Progenitor cell of endocrine pancreas (in vitro differentiated cells): ENCODE measurements around the gene FLRT1. TPM values are rescaled to one million over a fixed set of nuclear protein-coding genes. Genes with fewer than 3 reads are reported as not detected.

Experiments
- DNase-seq: peaks from one replicate; pipeline ENCODE4 v3.0.0; 2021; ENCODE audit warnings: low spot score; ENCODE audit not compliant: unreplicated experiment
- H3K27ac Mint-ChIP-seq: 2 replicates; pipeline ENCODE4 v1.8.0; 2021; ENCODE audit warnings: mild to moderate bottlenecking, moderate library complexity, mixed read lengths
- H3K27me3 Mint-ChIP-seq: 2 replicates; pipeline ENCODE4 v1.8.0; 2021; ENCODE audit warnings: mixed read lengths
- H3K36me3 Mint-ChIP-seq: 2 replicates; pipeline ENCODE4 v1.8.0; 2022; ENCODE audit warnings: mixed read lengths; ENCODE audit not compliant: insufficient read depth
- H3K4me1 Mint-ChIP-seq: 2 replicates; pipeline ENCODE4 v1.8.0; 2021; ENCODE audit warnings: low read depth, mixed read lengths
- H3K4me3 Mint-ChIP-seq: 2 replicates; pipeline ENCODE4 v1.8.0; 2021; ENCODE audit warnings: low read depth, mild to moderate bottlenecking, moderate library complexity, mixed read lengths
- H3K9me3 Mint-ChIP-seq: 2 replicates; pipeline ENCODE4 v1.8.0; 2021; ENCODE audit warnings: low read depth, mixed read lengths
- CTCF ChIP-seq: fragments of 200-600 bp; sonication (generic); IDR thresholded peaks from one replicate; pipeline ENCODE4 v1.5.0; 2021; ENCODE audit warnings: antibody characterized with exemption, mild to moderate bottlenecking; ENCODE audit not compliant: unreplicated experiment
- total RNA-seq: library from RNA; stranded (reverse); gene quantifications from 2 replicates; pipeline ENCODE4 v1.2.1, GENCODE V29; 2021

FLRT1 gene
- total RNA-seq, 1 donor from 2014 or later = 0.17 TPM

- Mint-ChIP-seq H3K27ac (no peak overlapping the region), H3K4me3 (no peak overlapping the region), H3K9me3 (no peaks in the 10 kb centered on the region), H3K36me3 (peaks cover 39% of the 10 kb centered on the region), H3K4me1 (no peaks in the 10 kb centered on the region), H3K27me3 (peaks cover under 1% of the 10 kb centered on the region)
- no peak for TF ChIP-seq CTCF
- no peak for DNase-seq
Observed at GRCh38 chr11:63993100-63993499, 42.6 kb upstream of the FLRT1 start.

- H3K4me3 Mint-ChIP-seq = no peak overlapping the region
- no peak for TF ChIP-seq CTCF
- no peak for DNase-seq
Observed at GRCh38 chr11:63993993-63994392, 41.7 kb upstream of the FLRT1 start.

GRCh38 chr11:63996512-63996911 lies 39.2 kb upstream of the FLRT1 start:
- DNase-seq = peak; percentile 10
- peaks cover 10% of the 10 kb centered on the region for H3K27me3 Mint-ChIP-seq
- no peaks in the 10 kb centered on the region for H3K9me3 Mint-ChIP-seq
- H3K4me3 Mint-ChIP-seq = no peak overlapping the region
- peaks cover 27% of the 10 kb centered on the region for H3K36me3 Mint-ChIP-seq
- H3K27ac Mint-ChIP-seq = no peak overlapping the region
- H3K4me1 Mint-ChIP-seq = peaks cover 1% of the 10 kb centered on the region
- no peak for TF ChIP-seq CTCF

More at GRCh38 chr11:63993993-63994392, 41.7 kb upstream of the FLRT1 start:
- Mint-ChIP-seq H3K27ac (no peak overlapping the region), H3K36me3 (peaks cover 37% of the 10 kb centered on the region), H3K27me3 (peaks cover 4% of the 10 kb centered on the region), H3K4me1 (peaks cover 1% of the 10 kb centered on the region), H3K9me3 (no peaks in the 10 kb centered on the region)

DNA sequence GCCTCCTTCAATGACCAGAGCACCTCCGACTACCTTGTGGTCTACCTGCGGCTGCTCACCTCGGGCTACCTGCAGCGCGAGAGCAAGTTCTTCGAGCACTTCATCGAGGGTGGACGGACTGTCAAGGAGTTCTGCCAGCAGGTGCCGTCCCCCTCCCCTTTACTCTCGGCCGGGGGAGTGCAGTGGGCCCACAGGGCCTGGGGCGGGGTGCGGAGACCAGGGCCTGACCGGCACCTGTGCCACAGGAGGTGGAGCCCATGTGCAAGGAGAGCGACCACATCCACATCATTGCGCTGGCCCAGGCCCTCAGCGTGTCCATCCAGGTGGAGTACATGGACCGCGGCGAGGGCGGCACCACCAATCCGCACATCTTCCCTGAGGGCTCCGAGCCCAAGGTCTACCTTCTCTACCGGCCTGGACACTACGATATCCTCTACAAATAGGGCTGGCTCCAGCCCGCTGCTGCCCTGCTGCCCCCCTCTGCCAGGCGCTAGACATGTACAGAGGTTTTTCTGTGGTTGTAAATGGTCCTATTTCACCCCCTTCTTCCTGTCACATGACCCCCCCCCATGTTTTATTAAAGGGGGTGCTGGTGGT lies 38.5 kb upstream of the FLRT1 start:
- TF ChIP-seq CTCF = no peak
- no peak for DNase-seq
- peaks cover 1% of the 10 kb centered on the region for H3K4me1 Mint-ChIP-seq
- no peak overlapping the region for H3K27ac Mint-ChIP-seq
- H3K4me3 Mint-ChIP-seq = no peak overlapping the region
- H3K9me3 Mint-ChIP-seq = no peaks in the 10 kb centered on the region
- peaks cover 23% of the 10 kb centered on the region for H3K36me3 Mint-ChIP-seq
- peaks cover 16% of the 10 kb centered on the region for H3K27me3 Mint-ChIP-seq

GRCh38 chr11:63997801-63998337 lies 37.9 kb upstream of the FLRT1 start:
- Mint-ChIP-seq H3K27ac (no peak overlapping the region), H3K36me3 (peaks cover 23% of the 10 kb centered on the region), H3K4me3 (no peak overlapping the region), H3K9me3 (no peaks in the 10 kb centered on the region), H3K4me1 (peaks cover 1% of the 10 kb centered on the region), H3K27me3 (peaks cover 16% of the 10 kb centered on the region)
- DNase-seq = peak; percentile 8
- no peak for TF ChIP-seq CTCF
